SK-N-SH (cell line): ENCODE data around the gene KCTD5. TPM values are rescaled to one million over a fixed set of nuclear protein-coding genes. Genes with fewer than 3 reads are reported as not detected.

ENCODE experiments used
- CTCF ChIA-PET: fragments of 300-600, 350-600 bp; formaldehyde crosslinking; extraction: SDS; loops from one replicate; lab custom pipeline; 2021; lab: Yijun Ruan, JAX
- POLR2A ChIA-PET: fragments of 350-600 bp; sonication (Branson Sonifier 250); formaldehyde crosslinking; extraction: SDS; loops from one replicate; lab custom pipeline; 2020; ENCODE audit warnings: antibody characterized with exemption, inconsistent platforms; lab: Yijun Ruan, JAX
- DNase-seq: peaks from one replicate; pipeline ENCODE4 v3.0.0; 2012
- H2AFZ ChIP-seq: fragments of 200-600 bp; sonication (generic); 2 replicates; pipeline ENCODE4 v1.8.1; 2016; ENCODE audit warnings: antibody characterized with exemption, mild to moderate bottlenecking, low read depth
- H3F3A ChIP-seq: fragments of 200-600 bp; sonication (generic); replicated peaks from 2 replicates; pipeline ENCODE3; 2016; ENCODE audit warnings: antibody characterized with exemption, mild to moderate bottlenecking; ENCODE audit not compliant: insufficient read depth
- H3K27ac ChIP-seq, 2 experiments: fragments of 200-500 bp in 1 of 2; fragments of 200-600 bp in 1 of 2; sonication (Bioruptor generic) in 1 of 2; sonication (generic), shearing (Covaris generic) in 1 of 2; 2 replicates each; pipeline versions ENCODE4 v1.5.1 to v1.6.1; 2014 to 2016; ENCODE audit warnings: low read depth in 2 of 2, inconsistent platforms in 1 of 2, low read length in 1 of 2, mild to moderate bottlenecking in 1 of 2, mixed read lengths in 1 of 2
- H3K27me3 ChIP-seq: fragments of 200-600 bp; sonication (generic), shearing (Covaris generic); 2 replicates; pipeline ENCODE4 v1.6.1; 2016; ENCODE audit warnings: mixed run types; ENCODE audit not compliant: insufficient read depth
- H3K36me3 ChIP-seq, 2 experiments: fragments of 200-500 bp in 1 of 2; fragments of 200-600 bp in 1 of 2; sonication (Bioruptor generic) in 1 of 2; sonication (generic) in 1 of 2; replicated peaks in 1 of 2; 2 replicates each; pipeline versions ENCODE3 to v1.5.1; 2014 to 2016; ENCODE audit warnings: low read length in 1 of 2, mild to moderate bottlenecking in 1 of 2; ENCODE audit not compliant: insufficient read depth in 2 of 2, control insufficient read depth in 1 of 2
- H3K4me1 ChIP-seq, 2 experiments: fragments of 200-500 bp in 1 of 2; fragments of 200-600 bp in 1 of 2; sonication (Bioruptor generic) in 1 of 2; sonication (generic), shearing (Covaris generic) in 1 of 2; 2 replicates each; pipeline versions ENCODE4 v1.5.1 to v1.6.1; 2014 to 2016; ENCODE audit warnings: low read depth in 1 of 2, low read length in 1 of 2, mixed run types in 1 of 2; ENCODE audit not compliant: insufficient read depth in 2 of 2, control insufficient read depth in 1 of 2
- H3K4me2 ChIP-seq: fragments of 200-600 bp; sonication (generic), shearing (Covaris generic); 2 replicates; pipeline ENCODE4 v1.6.1; 2017; ENCODE audit warnings: mixed run types
- H3K4me3 ChIP-seq, 2 experiments: fragments of 200-500 bp in 1 of 2; fragments of 200-600 bp in 1 of 2; sonication (Bioruptor generic) in 1 of 2; sonication (generic), shearing (Covaris generic) in 1 of 2; 2 replicates each; pipeline versions ENCODE4 v1.5.1 to v1.8.1; 2014 to 2016; ENCODE audit warnings: low read depth in 2 of 2, inconsistent platforms in 1 of 2, low read length in 1 of 2, mild to moderate bottlenecking in 1 of 2, mixed read lengths in 1 of 2, moderate library complexity in 1 of 2
- H3K79me2 ChIP-seq: fragments of 200-600 bp; sonication (generic); 2 replicates; pipeline ENCODE4 v1.8.1; 2017; ENCODE audit warnings: mild to moderate bottlenecking; ENCODE audit not compliant: insufficient read depth
- H3K9ac ChIP-seq: fragments of 200-600 bp; sonication (generic); 2 replicates; pipeline ENCODE4 v1.6.1; 2017; ENCODE audit warnings: mixed run types
- H3K9me2 ChIP-seq: fragments of 200-600 bp; sonication (generic); 2 replicates; pipeline ENCODE4 v1.6.1; 2017; ENCODE audit warnings: mixed run types
- H3K9me3 ChIP-seq: fragments of 200-600 bp; sonication (generic); 2 replicates; pipeline ENCODE4 v1.6.1; 2017; ENCODE audit warnings: mixed run types, mild to moderate bottlenecking, moderate library complexity
- H4K20me1 ChIP-seq: fragments of 200-600 bp; sonication (generic); 2 replicates; pipeline ENCODE4 v1.6.1; 2017; ENCODE audit warnings: mild to moderate bottlenecking, mixed run types; ENCODE audit not compliant: insufficient read depth
- CHD2 ChIP-seq: fragments of 150-350 bp; IDR thresholded peaks from 2 replicates; pipeline ENCODE4 v1.6.1; 2018; ENCODE audit warnings: low read length; ENCODE audit not compliant: partially characterized antibody
- CTCF ChIP-seq: fragments of 200-600 bp; sonication (generic); IDR thresholded peaks from 2 replicates; pipeline ENCODE4 v1.6.1; 2017; ENCODE audit warnings: antibody characterized with exemption, mild to moderate bottlenecking, moderate library complexity
- ELF1 ChIP-seq: IDR thresholded peaks from 2 replicates; pipeline ENCODE4 v1.4.0; 2012
- FOSL2 ChIP-seq: IDR thresholded peaks from 2 replicates; pipeline ENCODE4 v1.4.0; 2012; ENCODE audit warnings: low read depth, mild to moderate bottlenecking, moderate library complexity, borderline replicate concordance
- IRF3 ChIP-seq: fragments of 150-350 bp; IDR thresholded peaks from 2 replicates; pipeline ENCODE4 v1.6.1; 2016; ENCODE audit warnings: mild to moderate bottlenecking, low read depth, low read length
- MAX ChIP-seq: IDR thresholded peaks from 2 replicates; pipeline ENCODE4 v1.4.0; 2012; ENCODE audit warnings: low read depth
- MEF2A ChIP-seq: IDR thresholded peaks from 2 replicates; pipeline ENCODE4 v1.4.0; 2012; ENCODE audit warnings: low read depth, borderline replicate concordance
- MXI1 ChIP-seq: IDR thresholded peaks from 2 replicates; pipeline ENCODE4 v1.6.1; 2012; ENCODE audit warnings: mild to moderate bottlenecking, low read depth, low read length, improper control_type of control experiment
- NFIC ChIP-seq: IDR thresholded peaks from 2 replicates; pipeline ENCODE4 v1.4.0; 2012; ENCODE audit warnings: borderline replicate concordance
- NRF1 ChIP-seq: IDR thresholded peaks from 2 replicates; pipeline ENCODE4 v1.6.1; 2012; ENCODE audit warnings: low read depth, mild to moderate bottlenecking, low read length
- POLR2AphosphoS5 ChIP-seq: IDR thresholded peaks from 2 replicates; pipeline ENCODE4 v1.6.1; 2012; ENCODE audit warnings: low read depth, low read length
- RAD21 ChIP-seq: IDR thresholded peaks from 2 replicates; pipeline ENCODE4 v1.6.1; 2012; ENCODE audit warnings: mild to moderate bottlenecking, low read length
- REST ChIP-seq: IDR thresholded peaks from 2 replicates; pipeline ENCODE4 v1.6.1; 2012; ENCODE audit warnings: mild to moderate bottlenecking, low read depth, low read length, moderate library complexity
- RFX5 ChIP-seq: IDR thresholded peaks from 2 replicates; pipeline ENCODE4 v1.6.1; 2012; ENCODE audit warnings: mild to moderate bottlenecking, improper control_type of control experiment, low read length
- RXRA ChIP-seq: IDR thresholded peaks from 2 replicates; pipeline ENCODE4 v1.4.0; 2012; ENCODE audit warnings: low read depth, mild to moderate bottlenecking, borderline replicate concordance
- TAF1 ChIP-seq: IDR thresholded peaks from 2 replicates; pipeline ENCODE4 v1.6.1; 2012; ENCODE audit warnings: low read depth, mild to moderate bottlenecking, low read length, moderate library complexity, borderline replicate concordance
- TEAD4 ChIP-seq: IDR thresholded peaks from 2 replicates; pipeline ENCODE4 v1.4.0; 2012; ENCODE audit warnings: mild to moderate bottlenecking, borderline replicate concordance; ENCODE audit not compliant: insufficient read depth
- WGBS: methylation state at CpG from one replicate; pipeline ENCODE4 v1.1.6; 2017; ENCODE audit warnings: low lambda C conversion rate; 5-methylcytosine and 5-hydroxymethylcytosine counted together
- polyA plus RNA-seq, 3 experiments: library from polyadenylated mRNA; depleted of rRNA; stranded (reverse); fragments of >200 nt; gene quantifications; 2 replicates each; pipeline ENCODE4 v1.2.3, GENCODE V29; 2012

The KCTD5 gene
- polyA plus RNA-seq, 1 of the 3 experiments (the other 2 are of a cell fraction): 53.4 TPM

- no CpG with 5 or more reads among the region's 15 CpGs for WGBS
- H3K4me2 ChIP-seq: no peak overlapping the region
- no peak overlapping the region for H3K27ac ChIP-seq
- H3K36me3 ChIP-seq: peaks cover 0 to 76% of the 10 kb centered on the region in 2 experiments
- no peaks in the 10 kb centered on the region for H3K9me3 ChIP-seq
- CTCF ChIA-PET: no interaction called here
- H3K4me1 ChIP-seq: no peaks in the 10 kb centered on the region
- H3K9me2 ChIP-seq: no peaks in the 10 kb centered on the region
- H3K79me2 ChIP-seq: 0 out of 2 replicates have a peak, but pooled peaks cover 4% of the 10 kb centered on the region
- DNase-seq: no peak
- H3K4me3 ChIP-seq: no peak overlapping the region
- H3K27me3 ChIP-seq: no peaks in the 10 kb centered on the region
- H4K20me1 ChIP-seq: no peaks in the 10 kb centered on the region
- no peak overlapping the region for H3K9ac ChIP-seq
- POLR2A ChIA-PET: no interaction called here
- TF ChIP-seq REST: no peak
- TF ChIP-seq RAD21: no peak
- no peak for TF ChIP-seq RXRA
- TF ChIP-seq TAF1: no peak
- TF ChIP-seq TEAD4: no peak
- TF ChIP-seq NFIC: no peak
- TF ChIP-seq FOSL2: no peak
- no peak for TF ChIP-seq MXI1
- no peak for TF ChIP-seq IRF3
- TF ChIP-seq MEF2A: no peak
- TF ChIP-seq MAX: no peak
- no peak for TF ChIP-seq RFX5
- no peak for TF ChIP-seq CTCF
- no peak for TF ChIP-seq NRF1
- no peak for TF ChIP-seq CHD2
- no peak for TF ChIP-seq ELF1
- no peak for TF ChIP-seq POLR2AphosphoS5
- no peaks in the 10 kb centered on the region for H3F3A ChIP-seq
- no peak overlapping the region for H2AFZ ChIP-seq
Measured at GRCh38 chr16:2701272-2701671, 18.9 kb downstream of the KCTD5 start.
